ENCODE measurements around the gene TMPRSS4. TPM values are rescaled to one million over a fixed set of nuclear protein-coding genes. Genes with fewer than 3 reads are reported as not detected.

The TMPRSS4 gene
- total RNA-seq, 1 donor from 2014 or later: 16.8 TPM

GRCh38 chr11:118157186-118157895 is 80.5 kb downstream of the TMPRSS4 start:
- Histone ChIP-seq H3K27me3 (ENCODE audit: control insufficient read depth, insufficient read depth, low read length) (peaks cover 91% of the 10 kb centered on the region), H3K36me3 (ENCODE audit: control insufficient read depth, insufficient read depth, low read length) (no peaks in the 10 kb centered on the region), H3K4me3 (ENCODE audit: low read depth, low read length) (no peak overlapping the region)
- DNase-seq (ENCODE audit: low read depth): no peak
- TF ChIP-seq CTCF (IDR thresholded peaks at IDR 0.05; ENCODE audit: insufficient read depth, low read length, poor library complexity, severe bottlenecking): no peak

DNA sequence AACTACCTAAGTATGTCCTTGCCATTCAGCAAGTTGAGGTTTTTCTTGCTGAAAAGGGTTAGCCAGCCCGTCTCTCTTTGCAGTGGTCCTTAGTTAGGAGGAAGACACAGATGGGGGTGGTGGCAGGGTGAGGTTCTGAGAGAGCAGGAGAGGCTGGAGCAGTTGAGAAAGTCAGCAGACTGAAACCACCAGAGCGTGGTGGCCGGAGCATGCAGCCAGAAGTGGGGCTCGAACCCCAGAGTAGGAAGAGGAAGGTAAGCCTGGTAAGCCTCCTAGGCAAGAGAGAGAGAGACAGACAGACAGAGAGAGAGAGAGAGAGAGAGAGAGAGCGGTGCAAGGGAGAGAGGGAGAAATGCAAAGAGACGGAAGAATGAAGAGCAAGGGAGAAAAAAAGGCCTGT is 84.9 kb downstream of the TMPRSS4 start:
- Histone ChIP-seq H3K27me3 (ENCODE audit: control insufficient read depth, insufficient read depth, low read length) (peaks cover 59% of the 10 kb centered on the region), H3K36me3 (ENCODE audit: control insufficient read depth, insufficient read depth, low read length) (no peaks in the 10 kb centered on the region), H3K4me3 (ENCODE audit: low read depth, low read length) (no peak overlapping the region)

DNA sequence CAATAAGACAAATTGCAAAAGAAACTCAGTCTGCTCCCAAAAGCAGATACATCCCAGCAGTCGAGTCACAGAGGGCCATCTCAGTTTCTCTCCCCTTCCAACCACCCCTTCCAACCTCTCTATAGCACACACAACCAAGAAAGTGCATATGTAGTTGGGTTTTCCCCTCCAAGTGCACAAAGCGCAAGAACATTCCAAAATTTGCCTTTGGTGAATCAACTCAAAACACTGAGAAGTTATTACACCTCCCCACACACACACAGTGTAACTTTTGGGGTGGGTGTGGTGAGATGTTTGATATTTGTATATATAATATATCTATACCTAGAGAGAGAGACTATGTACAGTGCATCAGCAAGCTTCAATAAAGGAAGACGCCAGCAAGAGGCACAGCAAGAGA is 86.0 kb downstream of the TMPRSS4 start:
- no peak for DNase-seq (ENCODE audit: low read depth)

More for the DNA sequence above, 84.9 kb downstream of the TMPRSS4 start:
- no peak for DNase-seq (ENCODE audit: low read depth)
- TF ChIP-seq CTCF (IDR thresholded peaks at IDR 0.05; ENCODE audit: insufficient read depth, low read length, poor library complexity, severe bottlenecking): no peak

DNA sequence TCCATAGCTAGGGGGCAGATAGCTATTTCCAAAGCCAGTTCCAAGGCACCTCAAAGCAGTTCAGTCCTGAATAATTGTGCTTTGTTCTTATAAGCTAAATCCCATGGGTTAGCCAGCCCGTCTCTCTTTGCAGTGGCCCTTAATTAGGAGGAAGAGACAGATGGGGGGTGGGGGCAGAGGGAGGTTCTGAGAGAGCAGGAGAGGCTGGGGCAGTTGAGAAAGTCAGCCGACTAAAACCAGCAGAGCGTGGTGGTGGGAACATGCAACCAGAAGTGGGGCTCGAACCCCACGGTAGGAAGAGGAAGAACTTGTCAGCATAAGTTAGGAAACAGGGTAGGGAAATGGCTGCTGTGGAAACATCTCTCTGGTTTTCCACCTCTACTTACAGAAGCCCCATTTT is 86.6 kb downstream of the TMPRSS4 start:
- TF ChIP-seq CTCF (IDR thresholded peaks at IDR 0.05; ENCODE audit: insufficient read depth, low read length, poor library complexity, severe bottlenecking): no peak

More for the DNA sequence above, 86.0 kb downstream of the TMPRSS4 start:
- Histone ChIP-seq H3K4me3 (ENCODE audit: low read depth, low read length) (no peak overlapping the region), H3K36me3 (ENCODE audit: control insufficient read depth, insufficient read depth, low read length) (no peaks in the 10 kb centered on the region), H3K27me3 (ENCODE audit: control insufficient read depth, insufficient read depth, low read length) (peaks cover 51% of the 10 kb centered on the region)
- TF ChIP-seq CTCF (IDR thresholded peaks at IDR 0.05; ENCODE audit: insufficient read depth, low read length, poor library complexity, severe bottlenecking): no peak

GRCh38 chr11:118164885-118165284 is 88.0 kb downstream of the TMPRSS4 start:
- Histone ChIP-seq H3K4me3 (ENCODE audit: low read depth, low read length) (no peak overlapping the region), H3K27me3 (ENCODE audit: control insufficient read depth, insufficient read depth, low read length) (peaks cover 46% of the 10 kb centered on the region), H3K36me3 (ENCODE audit: control insufficient read depth, insufficient read depth, low read length) (no peaks in the 10 kb centered on the region)
- TF ChIP-seq CTCF (IDR thresholded peaks at IDR 0.05; ENCODE audit: insufficient read depth, low read length, poor library complexity, severe bottlenecking): no peak
- DNase-seq (ENCODE audit: low read depth): no peak

More for the DNA sequence above, 86.6 kb downstream of the TMPRSS4 start:
- Histone ChIP-seq H3K27me3 (ENCODE audit: control insufficient read depth, insufficient read depth, low read length) (peaks cover 47% of the 10 kb centered on the region), H3K4me3 (ENCODE audit: low read depth, low read length) (no peak overlapping the region), H3K36me3 (ENCODE audit: control insufficient read depth, insufficient read depth, low read length) (no peaks in the 10 kb centered on the region)
- no peak for DNase-seq (ENCODE audit: low read depth)

GRCh38 chr11:118166641-118167040 is 89.8 kb downstream of the TMPRSS4 start:
- Histone ChIP-seq H3K27me3 (ENCODE audit: control insufficient read depth, insufficient read depth, low read length) (peaks cover 43% of the 10 kb centered on the region), H3K4me3 (ENCODE audit: low read depth, low read length) (no peak overlapping the region), H3K36me3 (ENCODE audit: control insufficient read depth, insufficient read depth, low read length) (no peaks in the 10 kb centered on the region)
- no peak for DNase-seq (ENCODE audit: low read depth)
- no peak for TF ChIP-seq CTCF (IDR thresholded peaks at IDR 0.05; ENCODE audit: insufficient read depth, low read length, poor library complexity, severe bottlenecking)
